Measurements from ENCODE around the gene CDC42SE1.

CDC42SE1 gene

GRCh38 chr1:151008244-151009205, 50.9 kb downstream of the CDC42SE1 start, which contains the start of gene PRUNE1:
TSS of gene PRUNE1 (plus strand) at chr1:151008449. CDS start at chr1:151008633, 184 bp downstream.
- Histone ChIP-seq H3K27me3 (ENCODE audit: insufficient read depth, low read length) (no peaks in the 10 kb centered on the region), H3K36me3 (ENCODE audit: insufficient read depth, low read length) (no peaks in the 10 kb centered on the region), H3K9me2 (ENCODE audit: low read depth, low read length) (no peaks in the 10 kb centered on the region), H3K4me2 (ENCODE audit: low read length) (peak within 1 kb of the TSS; percentile 70), H2AFZ (ENCODE audit: low read length) (peak within 1 kb of the TSS; percentile 48), H3K9me3 (ENCODE audit: low read length) (no peaks in the 10 kb centered on the region), H3K4me3 (ENCODE audit: low read depth, low read length, poor library complexity, severe bottlenecking) (peak within 1 kb of the TSS; percentile 72), H3K4me1 (ENCODE audit: insufficient read depth, low read length, severe bottlenecking) (peaks cover 49% of the 10 kb centered on the region), H3K27ac (ENCODE audit: low read depth, low read length, poor library complexity, severe bottlenecking) (peak within 1 kb of the TSS; percentile 68), H3K79me2 (ENCODE audit: insufficient read depth, low read length) (no peaks in the 10 kb centered on the region), H3K9ac (ENCODE audit: low read length) (peak within 1 kb of the TSS; percentile 76), H4K20me1 (ENCODE audit: insufficient read depth, low read length) (no peaks in the 10 kb centered on the region), H3F3A (ENCODE audit: insufficient read depth, low read length) (no peaks in the 10 kb centered on the region)
- TF ChIP-seq EZH2 (IDR thresholded peaks at IDR 0.05; ENCODE audit: borderline replicate concordance, low read length) (no peak), CTCF (IDR thresholded peaks at IDR 0.05; ENCODE audit: low read length) (no peak)

- no peaks in the 10 kb centered on the region for H3K9me2 ChIP-seq (ENCODE audit: low read depth, low read length)
- H4K20me1 ChIP-seq (ENCODE audit: insufficient read depth, low read length) = no peaks in the 10 kb centered on the region
- H3K4me3 ChIP-seq (ENCODE audit: low read depth, low read length, poor library complexity, severe bottlenecking) = peak overlapping the region; percentile 72
- TF ChIP-seq CTCF (IDR thresholded peaks at IDR 0.05; ENCODE audit: low read length) (no peak), EZH2 (IDR thresholded peaks at IDR 0.05; ENCODE audit: borderline replicate concordance, low read length) (no peak)
- peak overlapping the region; percentile 68 for H3K27ac ChIP-seq (ENCODE audit: low read depth, low read length, poor library complexity, severe bottlenecking)
- H3K4me2 ChIP-seq (ENCODE audit: low read length) = peak overlapping the region; percentile 70
- H2AFZ ChIP-seq (ENCODE audit: low read length) = peak overlapping the region; percentile 48
- H3K79me2 ChIP-seq (ENCODE audit: insufficient read depth, low read length) = no peaks in the 10 kb centered on the region
- H3F3A ChIP-seq (ENCODE audit: insufficient read depth, low read length) = no peaks in the 10 kb centered on the region
- no peaks in the 10 kb centered on the region for H3K27me3 ChIP-seq (ENCODE audit: insufficient read depth, low read length)
- no peaks in the 10 kb centered on the region for H3K9me3 ChIP-seq (ENCODE audit: low read length)
- H3K36me3 ChIP-seq (ENCODE audit: insufficient read depth, low read length) = no peaks in the 10 kb centered on the region
- peak overlapping the region; percentile 76 for H3K9ac ChIP-seq (ENCODE audit: low read length)
- peaks cover 49% of the 10 kb centered on the region for H3K4me1 ChIP-seq (ENCODE audit: insufficient read depth, low read length, severe bottlenecking)
These were observed 51.6 kb downstream of the CDC42SE1 start for GRCh38 chr1:151007853-151008243.

- H3K4me2 ChIP-seq (ENCODE audit: low read length) = peak within 1 kb of the TSS; percentile 70
- no peaks in the 10 kb centered on the region for H3K9me3 ChIP-seq (ENCODE audit: low read length)
- peak within 1 kb of the TSS; percentile 68 for H3K27ac ChIP-seq (ENCODE audit: low read depth, low read length, poor library complexity, severe bottlenecking)
- H3K36me3 ChIP-seq (ENCODE audit: insufficient read depth, low read length) = no peaks in the 10 kb centered on the region
- H3F3A ChIP-seq (ENCODE audit: insufficient read depth, low read length) = no peaks in the 10 kb centered on the region
- no peaks in the 10 kb centered on the region for H3K9me2 ChIP-seq (ENCODE audit: low read depth, low read length)
- H3K4me1 ChIP-seq (ENCODE audit: insufficient read depth, low read length, severe bottlenecking) = peaks cover 49% of the 10 kb centered on the region
- H2AFZ ChIP-seq (ENCODE audit: low read length) = peak within 1 kb of the TSS; percentile 52
- peak within 1 kb of the TSS; percentile 76 for H3K9ac ChIP-seq (ENCODE audit: low read length)
- TF ChIP-seq EZH2 (IDR thresholded peaks at IDR 0.05; ENCODE audit: borderline replicate concordance, low read length) (no peak), CTCF (IDR thresholded peaks at IDR 0.05; ENCODE audit: low read length) (peak; percentile 44; the same call in 1 of the 2 replicates)
- peak within 1 kb of the TSS; percentile 72 for H3K4me3 ChIP-seq (ENCODE audit: low read depth, low read length, poor library complexity, severe bottlenecking)
- no peaks in the 10 kb centered on the region for H3K27me3 ChIP-seq (ENCODE audit: insufficient read depth, low read length)
- no peaks in the 10 kb centered on the region for H4K20me1 ChIP-seq (ENCODE audit: insufficient read depth, low read length)
- no peaks in the 10 kb centered on the region for H3K79me2 ChIP-seq (ENCODE audit: insufficient read depth, low read length)
These were observed 52.9 kb downstream of the CDC42SE1 start, which contains the start of gene MINDY1 for GRCh38 chr1:151006327-151007052. TSS of gene MINDY1 (minus strand) at chr1:151006902. CDS start at chr1:151002617, 4,285 bp downstream.
